IPS-15b (cell line): ENCODE data around the gene EIF4G3.

Experiments used
- H3K27me3 ChIP-seq: one replicate; pipeline ENCODE4 v1.6.1; 2013; ENCODE audit warnings: low read length; ENCODE audit not compliant: control insufficient read depth, insufficient read depth
- H3K36me3 ChIP-seq: one replicate; pipeline ENCODE4 v1.6.1; 2013; ENCODE audit warnings: low read length; ENCODE audit not compliant: control insufficient read depth, insufficient read depth
- H3K4me1 ChIP-seq: one replicate; pipeline ENCODE4 v1.6.1; 2013; ENCODE audit warnings: mild to moderate bottlenecking, low read length; ENCODE audit not compliant: control insufficient read depth, insufficient read depth
- H3K4me3 ChIP-seq: one replicate; pipeline ENCODE4 v1.5.1; 2013; ENCODE audit warnings: low read depth, low read length
- H3K9ac ChIP-seq: one replicate; pipeline ENCODE4 v1.6.1; 2013; ENCODE audit warnings: low read depth, mild to moderate bottlenecking, low read length
- H3K9me3 ChIP-seq: one replicate; pipeline ENCODE4 v1.6.1; 2013; ENCODE audit warnings: mild to moderate bottlenecking, low read length; ENCODE audit not compliant: control insufficient read depth, insufficient read depth

The EIF4G3 gene

DNA sequence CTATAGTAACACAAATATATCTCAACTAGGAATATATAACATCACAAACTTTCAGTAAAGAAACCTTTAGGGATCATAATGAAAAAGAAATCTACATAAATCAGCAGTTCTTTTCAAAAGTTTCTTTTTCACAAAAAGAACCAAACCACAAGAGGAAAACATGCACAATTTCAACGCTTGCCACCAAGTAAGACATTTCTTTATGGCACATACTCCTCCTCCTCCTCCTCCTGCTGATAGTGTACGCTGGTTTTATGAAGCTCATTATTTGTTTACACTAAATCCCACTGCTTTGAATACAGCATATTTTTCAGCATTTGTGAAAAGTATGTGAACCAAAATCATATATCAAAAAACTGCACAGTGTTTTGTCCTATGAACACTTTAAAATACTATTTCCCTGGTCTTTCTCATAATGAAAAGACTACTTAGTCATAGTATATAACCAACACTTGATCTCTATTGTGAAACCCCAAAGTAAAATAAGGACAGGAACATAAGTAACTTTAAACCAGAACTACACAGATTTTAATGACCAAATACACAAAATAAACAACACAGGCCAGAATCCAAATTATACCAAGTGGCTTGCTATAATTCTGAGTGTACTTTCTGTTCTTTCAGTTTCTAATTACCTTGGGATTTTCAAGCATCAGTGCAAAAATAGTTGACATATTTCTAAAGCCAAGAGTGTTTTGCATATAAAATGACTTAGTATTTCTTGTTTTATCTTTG, 184.2 kb downstream of the EIF4G3 start:
- Histone ChIP-seq H3K4me3 (no peak overlapping the region), H3K27me3 (no peaks in the 10 kb centered on the region), H3K9ac (no peak overlapping the region), H3K36me3 (no peaks in the 10 kb centered on the region), H3K9me3 (no peaks in the 10 kb centered on the region), H3K4me1 (no peaks in the 10 kb centered on the region)

DNA sequence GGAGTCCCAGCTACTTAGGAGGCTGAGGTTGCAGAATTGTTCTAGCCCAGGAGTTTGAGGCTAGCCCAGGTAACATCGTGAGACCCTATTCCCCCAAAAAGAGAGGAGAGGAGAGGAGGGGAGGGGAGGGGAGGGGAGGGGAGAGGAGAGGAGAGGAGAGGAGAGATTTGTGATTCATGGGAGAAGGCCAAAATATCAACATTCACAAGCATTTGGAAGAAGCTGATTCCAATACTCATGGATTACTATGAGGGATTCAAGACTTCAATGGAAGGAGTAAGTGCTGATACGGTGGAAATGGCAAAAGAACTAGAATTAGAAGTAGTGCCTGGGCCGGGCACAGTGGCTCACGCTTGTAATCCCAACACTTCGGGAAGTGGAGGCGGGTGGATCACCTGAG, 187.8 kb downstream of the EIF4G3 start:
- no peak overlapping the region for H3K4me3 ChIP-seq
- no peaks in the 10 kb centered on the region for H3K27me3 ChIP-seq
- H3K9ac ChIP-seq: no peak overlapping the region
- no peaks in the 10 kb centered on the region for H3K4me1 ChIP-seq
- H3K36me3 ChIP-seq: no peaks in the 10 kb centered on the region
- no peaks in the 10 kb centered on the region for H3K9me3 ChIP-seq

DNA sequence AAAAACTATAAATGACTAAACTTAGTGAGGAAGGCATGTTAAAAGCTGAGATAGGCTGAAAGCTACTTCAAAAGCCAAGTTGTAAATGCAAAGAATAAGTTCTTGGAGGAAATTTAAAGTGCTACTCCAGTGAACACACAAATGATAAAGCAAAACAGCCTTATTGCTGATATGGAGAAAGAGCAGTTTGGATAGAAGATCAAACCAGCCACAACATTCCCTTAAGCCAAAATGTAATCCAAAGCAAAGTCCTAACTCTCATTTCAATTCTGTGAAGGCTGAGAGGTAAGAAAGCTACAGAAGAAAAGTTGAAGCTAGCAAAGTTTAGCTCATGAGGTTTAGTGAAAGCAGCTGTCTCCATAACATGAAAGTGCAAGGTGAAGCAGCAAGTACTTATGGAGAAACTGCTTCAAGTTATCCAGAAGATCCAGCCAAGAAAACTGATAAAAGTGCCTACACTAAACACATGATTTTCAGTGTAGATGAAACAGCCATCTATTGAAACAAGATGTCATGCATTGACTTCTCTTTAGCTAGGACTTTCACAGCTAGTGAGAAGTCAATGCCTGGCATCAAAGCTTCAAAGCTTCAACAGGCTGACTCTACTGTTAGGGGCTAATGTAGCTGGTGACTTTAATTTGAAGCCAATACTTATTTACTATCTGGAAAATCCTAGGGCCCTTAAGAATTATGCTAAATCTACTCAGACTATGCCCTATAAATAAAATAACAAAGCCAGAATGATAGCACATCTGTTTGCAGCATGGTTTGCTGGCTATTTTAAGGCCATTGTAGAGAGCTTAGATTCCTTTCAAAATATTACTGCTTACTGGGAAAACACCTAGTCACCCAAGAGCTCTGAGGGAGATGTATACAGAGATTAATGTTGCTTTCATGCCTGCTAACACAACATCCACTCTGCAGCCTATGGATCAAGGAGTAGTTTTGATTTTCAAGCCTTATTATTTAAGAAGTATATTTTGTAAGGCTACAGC, 188.6 kb downstream of the EIF4G3 start:
- Histone ChIP-seq H3K9me3 (no peaks in the 10 kb centered on the region), H3K9ac (no peak overlapping the region), H3K4me3 (no peak overlapping the region), H3K4me1 (no peaks in the 10 kb centered on the region), H3K36me3 (no peaks in the 10 kb centered on the region), H3K27me3 (no peaks in the 10 kb centered on the region)

GRCh38 chr1:20983297-20983889, 193.3 kb downstream of the EIF4G3 start:
- H3K4me3 ChIP-seq: no peak overlapping the region
- no peaks in the 10 kb centered on the region for H3K9me3 ChIP-seq
- no peak overlapping the region for H3K9ac ChIP-seq
- H3K36me3 ChIP-seq: no peaks in the 10 kb centered on the region
- no peaks in the 10 kb centered on the region for H3K4me1 ChIP-seq
- no peaks in the 10 kb centered on the region for H3K27me3 ChIP-seq

GRCh38 chr1:20982316-20982715, 194.4 kb downstream of the EIF4G3 start:
- H3K4me1 ChIP-seq: no peaks in the 10 kb centered on the region
- no peak overlapping the region for H3K4me3 ChIP-seq
- no peaks in the 10 kb centered on the region for H3K27me3 ChIP-seq
- no peak overlapping the region for H3K9ac ChIP-seq
- no peaks in the 10 kb centered on the region for H3K9me3 ChIP-seq
- H3K36me3 ChIP-seq: no peaks in the 10 kb centered on the region

DNA sequence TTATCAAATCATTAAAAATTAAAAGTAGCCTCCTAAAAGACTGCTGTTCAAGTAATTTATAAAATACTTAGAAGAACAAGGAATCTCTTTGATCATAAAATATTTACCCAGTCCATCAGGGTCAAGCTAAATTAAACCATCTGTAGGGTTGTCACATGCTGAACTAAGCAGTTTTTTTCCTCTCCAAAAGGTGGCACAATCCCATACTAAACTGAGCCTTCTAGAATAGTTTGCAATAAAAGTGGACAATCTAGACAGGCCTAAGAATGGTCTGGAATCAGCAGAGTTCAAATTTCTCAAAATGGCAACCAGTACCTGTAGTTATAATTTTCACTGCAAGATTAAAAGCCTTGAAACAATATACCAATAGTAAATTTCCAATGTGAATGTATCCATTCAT, 194.8 kb downstream of the EIF4G3 start:
- Histone ChIP-seq H3K9ac (no peak overlapping the region), H3K4me1 (no peaks in the 10 kb centered on the region)

GRCh38 chr1:20980051-20980450, 196.6 kb downstream of the EIF4G3 start:
- Histone ChIP-seq H3K4me3 (no peak overlapping the region), H3K27me3 (no peaks in the 10 kb centered on the region), H3K4me1 (no peaks in the 10 kb centered on the region), H3K9me3 (no peaks in the 10 kb centered on the region), H3K36me3 (no peaks in the 10 kb centered on the region), H3K9ac (no peak overlapping the region)

More for the DNA sequence above, 194.8 kb downstream of the EIF4G3 start:
- no peak overlapping the region for H3K4me3 ChIP-seq
- no peaks in the 10 kb centered on the region for H3K36me3 ChIP-seq
- H3K9me3 ChIP-seq: no peaks in the 10 kb centered on the region
- H3K27me3 ChIP-seq: no peaks in the 10 kb centered on the region

- no peak overlapping the region for H3K9ac ChIP-seq
- no peak overlapping the region for H3K4me3 ChIP-seq
- H3K4me1 ChIP-seq: no peaks in the 10 kb centered on the region
- no peaks in the 10 kb centered on the region for H3K9me3 ChIP-seq
- H3K36me3 ChIP-seq: no peaks in the 10 kb centered on the region
- no peaks in the 10 kb centered on the region for H3K27me3 ChIP-seq
Measured at GRCh38 chr1:20978413-20978812, 198.3 kb downstream of the EIF4G3 start.

DNA sequence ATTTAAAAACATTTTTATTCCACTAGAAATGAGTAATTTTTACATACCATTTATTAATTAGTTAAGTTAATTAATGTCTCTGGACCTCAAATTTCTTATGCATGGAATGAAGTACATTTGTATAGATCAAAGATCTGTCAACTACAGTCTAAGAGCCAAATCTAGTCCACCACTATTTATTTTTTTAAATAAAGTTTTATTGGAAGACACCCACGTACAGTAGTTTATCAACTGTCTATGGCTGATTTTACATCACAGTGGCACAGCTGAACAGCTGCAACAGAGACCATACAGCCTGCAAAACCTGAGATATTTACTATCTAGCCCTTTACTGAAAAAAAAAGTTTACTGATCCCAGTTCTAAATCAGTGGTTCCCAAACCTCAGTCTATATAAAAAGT, 201.0 kb downstream of the EIF4G3 start:
- Histone ChIP-seq H3K4me1 (no peaks in the 10 kb centered on the region), H3K36me3 (peaks cover 7% of the 10 kb centered on the region), H3K27me3 (no peaks in the 10 kb centered on the region), H3K4me3 (no peak overlapping the region), H3K9me3 (no peaks in the 10 kb centered on the region), H3K9ac (no peak overlapping the region)

DNA sequence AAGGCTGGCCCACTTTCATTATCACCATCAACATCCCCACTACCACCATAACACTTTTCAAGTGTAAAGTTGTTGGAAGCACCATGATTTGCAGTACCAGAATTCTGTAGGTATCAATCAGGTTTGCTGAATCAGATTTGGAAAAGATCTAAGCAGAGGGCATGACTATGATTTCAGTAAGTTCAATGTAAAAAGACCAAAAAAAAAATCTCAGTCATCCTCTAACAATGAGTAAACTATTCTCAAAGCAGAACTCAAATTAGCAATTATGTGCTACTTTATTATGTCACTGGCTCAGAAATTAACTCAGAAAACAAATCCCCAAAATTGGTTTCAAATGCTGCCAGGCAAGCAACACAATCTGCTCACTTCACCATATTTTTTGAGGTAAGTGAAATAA, 201.7 kb downstream of the EIF4G3 start:
- Histone ChIP-seq H3K27me3 (no peaks in the 10 kb centered on the region), H3K9ac (no peak overlapping the region), H3K4me1 (no peaks in the 10 kb centered on the region), H3K9me3 (no peaks in the 10 kb centered on the region), H3K36me3 (peaks cover 7% of the 10 kb centered on the region), H3K4me3 (no peak overlapping the region)

DNA sequence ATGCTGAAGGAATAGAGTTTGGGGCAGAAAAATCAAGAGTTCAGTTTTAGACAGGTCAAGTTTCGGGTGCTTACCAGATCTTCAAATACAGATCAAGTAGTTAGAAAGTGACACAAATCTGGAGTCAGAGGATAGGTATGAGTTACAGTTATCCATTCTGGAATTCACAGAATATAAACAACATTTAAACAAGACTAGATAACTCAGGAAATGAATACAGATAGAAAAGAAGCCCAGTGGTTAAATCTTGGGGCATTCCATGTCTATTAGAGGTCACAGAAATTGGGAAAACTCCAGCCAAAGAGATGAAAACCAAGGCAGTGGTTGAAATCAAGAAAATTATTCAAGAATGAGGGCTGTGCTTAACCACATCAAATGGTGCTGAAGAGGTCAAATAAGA, 202.6 kb downstream of the EIF4G3 start:
- Histone ChIP-seq H3K4me3 (no peak overlapping the region), H3K9me3 (no peaks in the 10 kb centered on the region), H3K36me3 (peaks cover 7% of the 10 kb centered on the region), H3K9ac (no peak overlapping the region), H3K4me1 (no peaks in the 10 kb centered on the region), H3K27me3 (no peaks in the 10 kb centered on the region)
